DOHH2 (cell line): ENCODE measurements around the gene TFF1.

ENCODE experiments used
- H3F3A ChIP-seq: fragments of 200-600 bp; sonication (generic), shearing (Covaris generic); 2 replicates; pipeline ENCODE4 v1.6.0; 2016; ENCODE audit warnings: antibody characterized with exemption, mild to moderate bottlenecking; ENCODE audit not compliant: control insufficient read depth, insufficient read depth
- H3K27ac ChIP-seq: fragments of 200-600 bp; sonication (generic); 2 replicates; pipeline ENCODE4 v1.5.1; 2014; ENCODE audit warnings: low read depth, mild to moderate bottlenecking, low read length, moderate library complexity
- H3K27me3 ChIP-seq: fragments of 200-600 bp; sonication (generic); 2 replicates; pipeline ENCODE4 v1.6.1; 2014; ENCODE audit warnings: mild to moderate bottlenecking, low read length, mixed read lengths; ENCODE audit not compliant: control insufficient read depth
- H3K36me3 ChIP-seq: fragments of 200-600 bp; sonication (generic); 2 replicates; pipeline ENCODE4 v1.6.1; 2014; ENCODE audit warnings: mild to moderate bottlenecking, low read length, moderate library complexity, mixed read lengths; ENCODE audit not compliant: control insufficient read depth
- H3K4me1 ChIP-seq: fragments of 200-600 bp; sonication (generic); 2 replicates; pipeline ENCODE4 v1.6.1; 2014; ENCODE audit warnings: mild to moderate bottlenecking, low read length, mixed read lengths; ENCODE audit not compliant: control insufficient read depth
- H3K4me2 ChIP-seq: fragments of 200-600 bp; sonication (generic); 2 replicates; pipeline ENCODE4 v1.6.0; 2014; ENCODE audit warnings: mild to moderate bottlenecking, low read length, moderate library complexity
- H3K4me3 ChIP-seq: fragments of 200-600 bp; sonication (generic); 2 replicates; pipeline ENCODE4 v1.5.1; 2014; ENCODE audit warnings: mild to moderate bottlenecking, low read length, mixed read lengths
- H3K79me2 ChIP-seq: fragments of 200-600 bp; sonication (generic); 2 replicates; pipeline ENCODE4 v1.6.1; 2014; ENCODE audit warnings: mild to moderate bottlenecking, low read length, mixed read lengths; ENCODE audit not compliant: control insufficient read depth
- H3K9me2 ChIP-seq: fragments of 200-600 bp; sonication (generic); replicated peaks from 2 replicates; pipeline ENCODE4 v1.6.1; 2014; ENCODE audit warnings: mild to moderate bottlenecking, low read length, mixed read lengths; ENCODE audit not compliant: control insufficient read depth
- H3K9me3 ChIP-seq: fragments of 200-600 bp; sonication (generic); 2 replicates; pipeline ENCODE4 v1.6.1; 2014; ENCODE audit warnings: antibody characterized with exemption, low read length, mixed read lengths; ENCODE audit not compliant: control insufficient read depth, insufficient read depth
- H4K20me1 ChIP-seq: fragments of 200-600 bp; sonication (generic); 2 replicates; pipeline ENCODE4 v1.6.0; 2014; ENCODE audit warnings: low read depth, mild to moderate bottlenecking, antibody characterized with exemption, low read length, moderate library complexity; ENCODE audit not compliant: control insufficient read depth, insufficient read depth
- CTCF ChIP-seq: fragments of 200-600 bp; sonication (generic); IDR thresholded peaks from one replicate; pipeline ENCODE4 v1.5.1; 2014; ENCODE audit warnings: antibody characterized with exemption, mild to moderate bottlenecking, low read depth, low read length; ENCODE audit not compliant: poor library complexity, severe bottlenecking
- EZH2phosphoT487 ChIP-seq: fragments of 200-600 bp; sonication (generic); IDR thresholded peaks from 2 replicates; pipeline ENCODE4 v1.6.1; 2017; ENCODE audit warnings: borderline replicate concordance, mild to moderate bottlenecking, antibody characterized with exemption, low read length, moderate library complexity, mixed read lengths

The TFF1 gene

DNA sequence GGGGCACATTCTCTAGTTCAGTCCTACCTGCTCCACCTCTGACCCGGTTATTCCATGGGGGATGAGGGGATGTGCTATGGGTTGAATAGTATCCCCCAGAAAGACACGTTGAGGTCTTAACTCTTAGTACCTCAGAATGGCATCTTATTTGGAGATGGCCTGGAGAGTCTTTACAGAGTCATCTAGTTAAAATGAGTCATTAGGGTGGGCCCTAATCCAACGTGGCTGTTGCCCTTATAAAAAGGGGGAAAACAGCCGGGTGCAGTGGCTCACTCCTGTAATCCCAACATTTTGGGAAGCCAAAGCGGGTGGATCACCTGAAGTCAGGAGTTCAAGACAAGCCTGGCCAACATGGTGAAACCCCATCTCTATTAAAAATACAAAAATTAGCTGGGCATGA is 23.9 kb upstream of the TFF1 start:
- peaks cover 55% of the 10 kb centered on the region for H3K27me3 ChIP-seq
- H3K27ac ChIP-seq, result no peak overlapping the region
- no peaks in the 10 kb centered on the region for H3K79me2 ChIP-seq
- no peak overlapping the region for H3K4me2 ChIP-seq
- no peaks in the 10 kb centered on the region for H4K20me1 ChIP-seq
- H3K36me3 ChIP-seq, result no peaks in the 10 kb centered on the region
- peaks cover 16% of the 10 kb centered on the region for H3K4me1 ChIP-seq
- no peak for TF ChIP-seq EZH2phosphoT487
- no peak for TF ChIP-seq CTCF
- H3K9me2 ChIP-seq, result no peaks in the 10 kb centered on the region
- no peaks in the 10 kb centered on the region for H3K9me3 ChIP-seq
- no peak overlapping the region for H3K4me3 ChIP-seq
- H3F3A ChIP-seq, result no peaks in the 10 kb centered on the region

GRCh38 chr21:42389449-42389835 is 23.1 kb upstream of the TFF1 start:
- Histone ChIP-seq H3K9me3 (no peaks in the 10 kb centered on the region), H3K79me2 (no peaks in the 10 kb centered on the region), H3K27me3 (peaks cover 48% of the 10 kb centered on the region), H4K20me1 (no peaks in the 10 kb centered on the region), H3K9me2 (no peaks in the 10 kb centered on the region), H3K4me2 (no peak overlapping the region), H3K4me1 (peaks cover 24% of the 10 kb centered on the region), H3K27ac (no peak overlapping the region), H3K4me3 (no peak overlapping the region), H3K36me3 (no peaks in the 10 kb centered on the region), H3F3A (no peaks in the 10 kb centered on the region)
- TF ChIP-seq CTCF (no peak), EZH2phosphoT487 (no peak)

DNA sequence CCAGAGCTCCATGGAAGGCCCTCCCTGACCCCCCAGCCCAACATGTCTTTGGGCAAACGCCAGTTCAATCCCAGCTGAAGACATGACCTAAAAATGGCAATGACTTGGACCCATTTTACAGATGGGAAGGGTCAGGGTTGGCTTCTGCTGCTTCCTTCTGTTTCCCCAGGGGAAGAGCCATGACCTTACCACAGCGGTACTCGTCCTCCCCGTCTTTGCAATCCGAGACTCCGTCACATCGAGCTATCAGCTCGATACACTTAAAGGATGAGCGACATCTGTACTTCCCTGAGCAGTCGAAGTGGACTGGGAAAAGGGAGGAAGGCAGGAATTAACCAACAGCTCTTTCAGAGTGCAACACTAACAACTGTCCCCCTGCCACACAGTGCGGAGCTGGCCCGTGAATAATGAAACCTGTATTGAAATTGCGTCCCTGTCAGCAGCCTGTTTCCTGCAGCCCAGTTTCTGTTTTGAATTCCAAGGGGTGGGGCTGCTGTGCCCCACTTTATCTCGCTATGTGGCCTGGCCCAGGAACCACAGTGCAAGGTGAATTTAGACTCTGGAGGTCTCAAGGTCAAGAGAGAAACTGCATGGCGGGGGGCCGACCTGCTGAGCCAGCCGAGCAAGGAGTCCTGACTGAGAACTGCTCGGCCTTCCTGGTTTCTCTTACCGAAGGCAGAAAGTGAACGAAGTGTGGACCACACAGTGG is 22.6 kb upstream of the TFF1 start:
- TF ChIP-seq EZH2phosphoT487 (no peak), CTCF (no peak)
- H3K79me2 ChIP-seq, result no peaks in the 10 kb centered on the region
- peaks cover 45% of the 10 kb centered on the region for H3K27me3 ChIP-seq
- no peaks in the 10 kb centered on the region for H3F3A ChIP-seq
- H3K36me3 ChIP-seq, result no peaks in the 10 kb centered on the region
- no peaks in the 10 kb centered on the region for H4K20me1 ChIP-seq
- no peak overlapping the region for H3K4me2 ChIP-seq
- H3K4me3 ChIP-seq, result no peak overlapping the region
- H3K9me3 ChIP-seq, result no peaks in the 10 kb centered on the region
- H3K4me1 ChIP-seq, result peaks cover 29% of the 10 kb centered on the region
- no peak overlapping the region for H3K27ac ChIP-seq
- H3K9me2 ChIP-seq, result no peaks in the 10 kb centered on the region
